GM12878 (cell line): ENCODE measurements around the gene SCCPDH. TPM values are rescaled to one million over a fixed set of nuclear protein-coding genes. Genes with fewer than 3 reads are reported as not detected.

Source experiments
- ATAC-seq: fragments of 200-7000 bp; cut with Tn5 transposase; 3 replicates; pipeline ENCODE4 v1.9.1; 2020; ENCODE audit warnings: mild to moderate bottlenecking, moderate library complexity
- BruUV-seq: library from RNA; stranded (reverse); fragments of 400-500 nt; replicated peaks from 2 replicates; lab custom pipeline; 2021; lab: Mats Ljungman, UMichigan
- CTCF ChIA-PET: fragments of 300-600 bp; sonication (Branson Sonifier 250); formaldehyde crosslinking; extraction: SDS; loops from one replicate; lab custom pipeline; 2021; ENCODE audit warnings: inconsistent platforms; lab: Yijun Ruan, JAX
- POLR2A ChIA-PET: fragments of 350-600 bp; formaldehyde crosslinking; extraction: SDS; loops from one replicate; lab custom pipeline; 2021; ENCODE audit warnings: inconsistent platforms; lab: Charles Lee
- RAD21 ChIA-PET: fragments of 300-600 bp; sonication (Branson Sonifier 250); formaldehyde crosslinking; loops from one replicate; lab custom pipeline; 2023; ENCODE audit warnings: antibody characterized with exemption; ENCODE audit not compliant: unreplicated experiment; lab: Charles Lee
- SMC1A ChIA-PET: fragments of 300-600 bp; sonication (Branson Sonifier 250); formaldehyde crosslinking; loops from one replicate; lab custom pipeline; 2023; ENCODE audit not compliant: unreplicated experiment, uncharacterized antibody; lab: Charles Lee
- DNase-seq: peaks from one replicate; pipeline ENCODE4 v3.0.0-alpha.2; 2011; ENCODE audit warnings: low read depth, low spot score
- FAIRE-seq: peaks from 3 replicates; lab custom pipeline; 2011; peaks lifted over from hg19 to GRCh38; lab: Jason Lieb, UNC
- H2AFZ ChIP-seq: 2 replicates; pipeline ENCODE4 v1.6.0; 2011; ENCODE audit warnings: low read depth, low read length, control low read depth; ENCODE audit not compliant: control insufficient read depth
- H3K27ac ChIP-seq: 2 replicates; pipeline ENCODE4 v1.5.1; 2011; ENCODE audit warnings: control low read depth; ENCODE audit not compliant: control insufficient read depth, insufficient read depth
- H3K27me3 ChIP-seq, 2 experiments: replicated peaks in 1 of 2; 2 replicates each; pipeline versions ENCODE4 v1.6.0 to v1.6.1; 2011; ENCODE audit warnings: low read length in 1 of 2; ENCODE audit not compliant: control insufficient read depth in 2 of 2, insufficient read depth in 2 of 2
- H3K36me3 ChIP-seq, 2 experiments: 2 replicates each; pipeline ENCODE4 v1.5.1; 2011; ENCODE audit warnings: low read length in 1 of 2; ENCODE audit not compliant: control insufficient read depth in 2 of 2, insufficient read depth in 2 of 2
- H3K4me1 ChIP-seq: 2 replicates; pipeline ENCODE4 v1.6.1; 2011; ENCODE audit warnings: mild to moderate bottlenecking, low read length, moderate library complexity, mixed read lengths; ENCODE audit not compliant: control insufficient read depth, insufficient read depth
- H3K4me2 ChIP-seq: 2 replicates; pipeline ENCODE4 v1.6.0; 2011; ENCODE audit warnings: control low read depth; ENCODE audit not compliant: control insufficient read depth, insufficient read depth
- H3K4me3 ChIP-seq: fragments of 200-600 bp; sonication (generic); 2 replicates; pipeline ENCODE4 v1.5.1; 2016
- H3K79me2 ChIP-seq: 2 replicates; pipeline ENCODE4 v1.6.0; 2011; ENCODE audit warnings: low read length; ENCODE audit not compliant: control insufficient read depth, insufficient read depth
- H3K9ac ChIP-seq: 2 replicates; pipeline ENCODE4 v1.8.0; 2011; ENCODE audit warnings: low read length, control low read depth, mixed read lengths; ENCODE audit not compliant: control insufficient read depth, insufficient read depth
- H3K9me3 ChIP-seq: replicated peaks from 3 replicates; pipeline ENCODE4 v1.5.1; 2011; ENCODE audit warnings: mild to moderate bottlenecking, low read length; ENCODE audit not compliant: control insufficient read depth, insufficient read depth
- H4K20me1 ChIP-seq: 2 replicates; pipeline ENCODE4 v1.6.0; 2011; ENCODE audit not compliant: control insufficient read depth, insufficient read depth
- CBFB ChIP-seq: IDR thresholded peaks from 2 replicates; pipeline ENCODE4 v1.6.1; 2016; ENCODE audit warnings: antibody characterized with exemption, low read depth
- DPF2 ChIP-seq: fragments of 450-650 bp; IDR thresholded peaks from 2 replicates; pipeline ENCODE4 v1.6.1; 2017; ENCODE audit warnings: mild to moderate bottlenecking
- ETV6 ChIP-seq, 2 experiments: fragments of 450-650 bp in 1 of 2; IDR thresholded peaks in 1 of 2; conservative IDR thresholded peaks in 1 of 2; 2 replicates each; pipeline ENCODE4 v1.6.1; 2014; ENCODE audit warnings: antibody characterized with exemption in 1 of 2, borderline replicate concordance in 1 of 2, low read depth in 1 of 2, mild to moderate bottlenecking in 1 of 2, moderate library complexity in 1 of 2
- FOS ChIP-seq: IDR thresholded peaks from 3 replicates; pipeline ENCODE4 v1.6.1; 2011; ENCODE audit warnings: borderline replicate concordance; ENCODE audit not compliant: insufficient read length; ENCODE audit errors: extremely low read depth
- FOXK2 ChIP-seq: fragments of 450-650 bp; IDR thresholded peaks from 2 replicates; pipeline ENCODE4 v1.6.1; 2017; ENCODE audit warnings: mild to moderate bottlenecking, moderate library complexity
- HCFC1 ChIP-seq: fragments of 150-350 bp; IDR thresholded peaks from 2 replicates; pipeline ENCODE4 v1.6.1; 2014; ENCODE audit warnings: low read length
- MTA3 ChIP-seq: IDR thresholded peaks from 2 replicates; pipeline ENCODE4 v1.6.1; 2012; ENCODE audit warnings: low read length, inconsistent platforms, borderline replicate concordance
- POLR2AphosphoS2 ChIP-seq: IDR thresholded peaks from 2 replicates; pipeline ENCODE4 v1.6.1; 2011; ENCODE audit warnings: low read depth, mild to moderate bottlenecking, low read length, improper control_type of control experiment, moderate library complexity
- POLR2AphosphoS5 ChIP-seq: IDR thresholded peaks from 2 replicates; pipeline ENCODE4 v1.6.1; 2011; ENCODE audit warnings: mild to moderate bottlenecking, low read length, inconsistent platforms
- RAD51 ChIP-seq: fragments of 450-650 bp; IDR thresholded peaks from 2 replicates; pipeline ENCODE4 v1.6.1; 2016; ENCODE audit warnings: moderate library complexity, mild to moderate bottlenecking, inconsistent platforms
- SMAD1 ChIP-seq: fragments of 450-650 bp; IDR thresholded peaks from 2 replicates; pipeline ENCODE4 v1.6.1; 2018; ENCODE audit warnings: mild to moderate bottlenecking, low read depth; ENCODE audit not compliant: partially characterized antibody
- YBX1 ChIP-seq: fragments of 450-650 bp; IDR thresholded peaks from 2 replicates; pipeline ENCODE4 v1.6.1; 2016; ENCODE audit warnings: antibody characterized with exemption
- WGBS: methylation state at CpG from one replicate; pipeline ENCODE4 v1.1.6; 2016; ENCODE audit warnings: low lambda C conversion rate; ENCODE audit not compliant: insufficient replicate concordance, insufficient coverage; ENCODE audit errors: missing lambda C conversion rate; 5-methylcytosine and 5-hydroxymethylcytosine counted together
- in situ Hi-C: fragments of 300-500 bp; cut with MboI; formaldehyde crosslinking; loops from 9 replicates; pipeline ENCODE4 v1.14.3; 2018; ENCODE audit warnings: mixed read lengths
- intact Hi-C: fragments of 100-400 bp; cut with micrococcal nuclease; formaldehyde crosslinking; loops from one replicate; pipeline ENCODE4 v1.14.2; 2022; ENCODE audit not compliant: unreplicated experiment
- polyA plus RNA-seq, 11 experiments: library from polyadenylated mRNA; depleted of rRNA in 4 of 11; unstranded in 6 of 11; stranded (reverse) in 5 of 11; fragments of >200 nt; fragmentation: Nextera tagmentation in 4 of 11; fragmentation: Illumina TruSeq in 1 of 11; extraction: Ambion mirVana in 4 of 11; extraction: Trizol in 1 of 11; gene quantifications; 1 replicate in 1 of 11; 2 replicates in 10 of 11; pipeline versions ENCODE4 v1.2.1 to v1.2.3, GENCODE V29; 2011 to 2016; ENCODE audit warnings: inconsistent platforms in 2 of 11, missing spikeins in 2 of 11, low read depth in 1 of 11
- total RNA-seq, 4 experiments: library from RNA; depleted of rRNA in 3 of 4; stranded (reverse); fragments of >200 nt in 3 of 4; fragmentation: Illumina TruSeq in 1 of 4; extraction: Trizol in 1 of 4; gene quantifications; 2 replicates each; pipeline versions ENCODE4 v1.2.1 to v1.2.3, GENCODE V29; 2013 to 2021
- TF ChIP-seq, protein P1 (sequence below): IDR thresholded peaks from 2 replicates; pipeline ENCODE4 v1.6.1; 2011; ENCODE audit warnings: borderline replicate concordance, low read depth, mild to moderate bottlenecking, moderate library complexity, low read length; ENCODE audit not compliant: insufficient read depth, poor library complexity, severe bottlenecking
- TF ChIP-seq, protein P2 (sequence below): fragments of 450-650 bp; IDR thresholded peaks from 2 replicates; pipeline ENCODE4 v1.6.1; 2018; ENCODE audit warnings: mild to moderate bottlenecking, low read depth, moderate library complexity; ENCODE audit not compliant: partially characterized antibody
- TF ChIP-seq, protein P3 (sequence below): fragments of 150-350 bp; IDR thresholded peaks from 2 replicates; pipeline ENCODE4 v1.6.1; 2016; ENCODE audit warnings: low read depth, low read length

SCCPDH gene
- total and polyA plus RNA-seq, 10 of the 15 experiments (the other 5 are each of a cell fraction or from before 2014, with no cell fraction given): 5.4 to 44.8 (median 24.5) TPM

DNA sequence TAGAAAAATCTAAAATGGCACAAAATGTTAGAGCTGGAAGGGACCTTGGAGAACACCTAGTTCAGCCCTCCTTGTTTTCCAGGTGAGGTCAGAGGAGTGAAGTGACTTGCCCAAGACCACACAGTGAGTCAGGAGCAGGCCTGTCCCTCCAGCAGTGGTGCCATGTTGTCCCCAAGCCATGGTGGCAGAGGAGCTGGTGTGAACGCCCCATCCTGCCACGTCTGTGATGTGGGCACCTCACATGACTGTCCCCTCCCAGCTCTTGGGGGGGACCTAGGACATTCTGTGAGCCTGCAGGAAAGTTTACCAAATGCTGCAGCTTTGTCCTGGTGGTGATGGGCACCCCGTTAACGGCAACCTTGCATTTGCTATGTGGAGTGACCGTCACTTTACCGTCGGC, 66.2 kb downstream of the SCCPDH start:
- Histone ChIP-seq H3K4me1 (no peaks in the 10 kb centered on the region), H4K20me1 (no peaks in the 10 kb centered on the region), H3K79me2 (no peaks in the 10 kb centered on the region), H3K36me3 (no peaks in the 10 kb centered on the region), H3K4me3 (no peak overlapping the region), H3K4me2 (no peak overlapping the region), H3K27me3 (no peaks in the 10 kb centered on the region), H3K9me3 (no peaks in the 10 kb centered on the region), H2AFZ (no peak overlapping the region), H3K9ac (no peak overlapping the region), H3K27ac (no peak overlapping the region)
- BruUV-seq: no TSS peak
- ChIA-PET RAD21 (no interaction called here), SMC1A (no interaction called here), CTCF (no interaction called here), POLR2A (no interaction called here)
- TF ChIP-seq MTA3 (no peak), FOXK2 (no peak), HCFC1 (no peak), DPF2 (no peak), POLR2AphosphoS2 (no peak), POLR2AphosphoS5 (no peak), RAD51 (no peak), SMAD1 (no peak), CBFB (no peak), YBX1 (no peak), ETV6 (conservative IDR thresholded peaks at IDR 0.05 in 1 of 2, IDR thresholded peaks at IDR 0.05 in 1 of 2; ENCODE audit: borderline replicate concordance in 1 of 2, low read depth in 1 of 2) (no peak), FOS (no peak)
- TF ChIP-seq, protein P1, sequence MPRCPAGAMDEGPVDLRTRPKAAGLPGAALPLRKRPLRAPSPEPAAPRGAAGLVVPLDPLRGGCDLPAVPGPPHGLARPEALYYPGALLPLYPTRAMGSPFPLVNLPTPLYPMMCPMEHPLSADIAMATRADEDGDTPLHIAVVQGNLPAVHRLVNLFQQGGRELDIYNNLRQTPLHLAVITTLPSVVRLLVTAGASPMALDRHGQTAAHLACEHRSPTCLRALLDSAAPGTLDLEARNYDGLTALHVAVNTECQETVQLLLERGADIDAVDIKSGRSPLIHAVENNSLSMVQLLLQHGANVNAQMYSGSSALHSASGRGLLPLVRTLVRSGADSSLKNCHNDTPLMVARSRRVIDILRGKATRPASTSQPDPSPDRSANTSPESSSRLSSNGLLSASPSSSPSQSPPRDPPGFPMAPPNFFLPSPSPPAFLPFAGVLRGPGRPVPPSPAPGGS: no peak
- TF ChIP-seq, protein P2, sequence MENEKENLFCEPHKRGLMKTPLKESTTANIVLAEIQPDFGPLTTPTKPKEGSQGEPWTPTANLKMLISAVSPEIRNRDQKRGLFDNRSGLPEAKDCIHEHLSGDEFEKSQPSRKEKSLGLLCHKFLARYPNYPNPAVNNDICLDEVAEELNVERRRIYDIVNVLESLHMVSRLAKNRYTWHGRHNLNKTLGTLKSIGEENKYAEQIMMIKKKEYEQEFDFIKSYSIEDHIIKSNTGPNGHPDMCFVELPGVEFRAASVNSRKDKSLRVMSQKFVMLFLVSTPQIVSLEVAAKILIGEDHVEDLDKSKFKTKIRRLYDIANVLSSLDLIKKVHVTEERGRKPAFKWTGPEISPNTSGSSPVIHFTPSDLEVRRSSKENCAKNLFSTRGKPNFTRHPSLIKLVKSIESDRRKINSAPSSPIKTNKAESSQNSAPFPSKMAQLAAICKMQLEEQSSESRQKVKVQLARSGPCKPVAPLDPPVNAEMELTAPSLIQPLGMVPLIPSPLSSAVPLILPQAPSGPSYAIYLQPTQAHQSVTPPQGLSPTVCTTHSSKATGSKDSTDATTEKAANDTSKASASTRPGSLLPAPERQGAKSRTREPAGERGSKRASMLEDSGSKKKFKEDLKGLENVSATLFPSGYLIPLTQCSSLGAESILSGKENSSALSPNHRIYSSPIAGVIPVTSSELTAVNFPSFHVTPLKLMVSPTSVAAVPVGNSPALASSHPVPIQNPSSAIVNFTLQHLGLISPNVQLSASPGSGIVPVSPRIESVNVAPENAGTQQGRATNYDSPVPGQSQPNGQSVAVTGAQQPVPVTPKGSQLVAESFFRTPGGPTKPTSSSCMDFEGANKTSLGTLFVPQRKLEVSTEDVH: no peak
- TF ChIP-seq, protein P3, sequence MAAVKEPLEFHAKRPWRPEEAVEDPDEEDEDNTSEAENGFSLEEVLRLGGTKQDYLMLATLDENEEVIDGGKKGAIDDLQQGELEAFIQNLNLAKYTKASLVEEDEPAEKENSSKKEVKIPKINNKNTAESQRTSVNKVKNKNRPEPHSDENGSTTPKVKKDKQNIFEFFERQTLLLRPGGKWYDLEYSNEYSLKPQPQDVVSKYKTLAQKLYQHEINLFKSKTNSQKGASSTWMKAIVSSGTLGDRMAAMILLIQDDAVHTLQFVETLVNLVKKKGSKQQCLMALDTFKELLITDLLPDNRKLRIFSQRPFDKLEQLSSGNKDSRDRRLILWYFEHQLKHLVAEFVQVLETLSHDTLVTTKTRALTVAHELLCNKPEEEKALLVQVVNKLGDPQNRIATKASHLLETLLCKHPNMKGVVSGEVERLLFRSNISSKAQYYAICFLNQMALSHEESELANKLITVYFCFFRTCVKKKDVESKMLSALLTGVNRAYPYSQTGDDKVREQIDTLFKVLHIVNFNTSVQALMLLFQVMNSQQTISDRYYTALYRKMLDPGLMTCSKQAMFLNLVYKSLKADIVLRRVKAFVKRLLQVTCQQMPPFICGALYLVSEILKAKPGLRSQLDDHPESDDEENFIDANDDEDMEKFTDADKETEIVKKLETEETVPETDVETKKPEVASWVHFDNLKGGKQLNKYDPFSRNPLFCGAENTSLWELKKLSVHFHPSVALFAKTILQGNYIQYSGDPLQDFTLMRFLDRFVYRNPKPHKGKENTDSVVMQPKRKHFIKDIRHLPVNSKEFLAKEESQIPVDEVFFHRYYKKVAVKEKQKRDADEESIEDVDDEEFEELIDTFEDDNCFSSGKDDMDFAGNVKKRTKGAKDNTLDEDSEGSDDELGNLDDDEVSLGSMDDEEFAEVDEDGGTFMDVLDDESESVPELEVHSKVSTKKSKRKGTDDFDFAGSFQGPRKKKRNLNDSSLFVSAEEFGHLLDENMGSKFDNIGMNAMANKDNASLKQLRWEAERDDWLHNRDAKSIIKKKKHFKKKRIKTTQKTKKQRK: no peak
- ATAC-seq (no peak), DNase-seq (no peak), FAIRE-seq (no peak)
- in situ Hi-C loops: no loop called here
- intact Hi-C loops: no loop called here
- WGBS: 67% methylated on average over 7 of the region's 7 CpGs
